Naive thymus-derived CD4-positive, alpha-beta T cell (primary cell): ENCODE data around the gene TMEM169. TPM values are rescaled to one million over a fixed set of nuclear protein-coding genes. Genes with fewer than 3 reads are reported as not detected.

Experiments used
- ATAC-seq: fragments of 150-1000 bp; cut with Tn5 transposase; 2 replicates; pipeline ENCODE4 v1.10.0; 2021; ENCODE audit warnings: mild to moderate bottlenecking, moderate library complexity
- CTCF ChIA-PET: fragments of 350-600 bp; sonication (Branson Sonifier 250); formaldehyde crosslinking; loops from one replicate; lab custom pipeline; 2021; ENCODE audit warnings: antibody characterized with exemption; lab: Charles Lee
- POLR2A ChIA-PET: fragments of 350-600 bp; sonication (Branson Sonifier 250); formaldehyde crosslinking; loops from one replicate; lab custom pipeline; 2021; ENCODE audit warnings: antibody characterized with exemption, inconsistent platforms; lab: Charles Lee
- DNase-seq, 9 donors: peaks; one replicate each; pipeline versions ENCODE4 v3.0.0 to v3.0.0-alpha.2; 2020 to 2022; ENCODE audit warnings: mixed read lengths in 1 of 9
- H3K27ac ChIP-seq: one replicate; pipeline ENCODE4 v1.7.0; 2013; ENCODE audit warnings: mild to moderate bottlenecking, low read depth, low read length, moderate library complexity
- H3K27me3 ChIP-seq, 2 donors: one replicate each; pipeline ENCODE4 v1.7.0; 2013; ENCODE audit warnings: low read length in 2 of 2, mild to moderate bottlenecking in 2 of 2, moderate library complexity in 2 of 2; ENCODE audit not compliant: control insufficient read depth in 2 of 2, insufficient read depth in 2 of 2
- H3K36me3 ChIP-seq, 3 experiments: 1 replicate in 2 of 3; 2 replicates in 1 of 3; pipeline ENCODE4 v1.7.0; 2013; ENCODE audit warnings: low read length in 3 of 3, mild to moderate bottlenecking in 3 of 3, moderate library complexity in 1 of 3; ENCODE audit not compliant: insufficient read depth in 3 of 3, control insufficient read depth in 2 of 3
- H3K4me1 ChIP-seq, 2 donors: one replicate each; pipeline ENCODE4 v1.7.0; 2013; ENCODE audit warnings: low read length in 2 of 2, mild to moderate bottlenecking in 2 of 2, moderate library complexity in 1 of 2; ENCODE audit not compliant: control insufficient read depth in 2 of 2, insufficient read depth in 2 of 2
- H3K4me3 ChIP-seq: 2 replicates; pipeline ENCODE4 v1.7.0; 2013; ENCODE audit warnings: mild to moderate bottlenecking, low read length
- H3K9me3 ChIP-seq, 3 experiments: 1 replicate in 2 of 3; 2 replicates in 1 of 3; pipeline ENCODE4 v1.7.0; 2013; ENCODE audit warnings: low read length in 3 of 3; ENCODE audit not compliant: control insufficient read depth in 2 of 3
- H3K27ac Mint-ChIP-seq, 9 donors: one replicate each; pipeline ENCODE4 v1.8.0; 2020 to 2022; ENCODE audit warnings: mixed read lengths in 9 of 9, mild to moderate bottlenecking in 8 of 9, moderate library complexity in 5 of 9, inconsistent platforms in 2 of 9
- H3K27me3 Mint-ChIP-seq, 5 donors: one replicate each; pipeline ENCODE4 v1.8.0; 2021 to 2022; ENCODE audit warnings: mixed read lengths in 5 of 5, mild to moderate bottlenecking in 1 of 5
- H3K36me3 Mint-ChIP-seq, 5 donors: one replicate each; pipeline ENCODE4 v1.8.0; 2020 to 2022; ENCODE audit warnings: mixed read lengths in 5 of 5, mild to moderate bottlenecking in 3 of 5, inconsistent platforms in 1 of 5
- H3K4me1 Mint-ChIP-seq, 7 donors: one replicate each; pipeline ENCODE4 v1.8.0; 2020 to 2022; ENCODE audit warnings: mixed read lengths in 7 of 7, mild to moderate bottlenecking in 3 of 7, inconsistent platforms in 1 of 7
- H3K4me3 Mint-ChIP-seq, 10 donors: one replicate each; pipeline ENCODE4 v1.8.0; 2020 to 2022; ENCODE audit warnings: mild to moderate bottlenecking in 10 of 10, mixed read lengths in 10 of 10, moderate library complexity in 6 of 10, inconsistent platforms in 2 of 10
- H3K9me3 Mint-ChIP-seq, 11 donors: one replicate each; pipeline ENCODE4 v1.8.0; 2020 to 2022; ENCODE audit warnings: mixed read lengths in 11 of 11, mild to moderate bottlenecking in 4 of 11, inconsistent platforms in 1 of 11, moderate library complexity in 1 of 11
- intact Hi-C, 2 donors: fragments of 100-400 bp; cut with micrococcal nuclease; formaldehyde crosslinking; loops; one replicate each; pipeline ENCODE4 v1.15.1; 2023
- polyA plus RNA-seq, 2 donors: library from polyadenylated mRNA; unstranded; fragments of 300-500 nt; fragmentation: Illumina TruSeq; gene quantifications; one replicate each; pipeline ENCODE4 v1.2.3, GENCODE V29; 2021
- total RNA-seq, 6 experiments: library from RNA in 5 of 6; stranded (reverse) in 5 of 6; gene quantifications; 1 replicate in 5 of 6; 2 replicates in 1 of 6; pipeline ENCODE4 v1.2.3 and lab custom pipeline; 2021 to 2026

TMEM169 gene
- total and polyA plus RNA-seq, 7 experiments from 2014 or later: 2.0 to 5.1 (median 3.7) TPM

- Mint-ChIP-seq H3K9me3 (peaks cover 0 to 5% (median 0%) of the 10 kb centered on the region in 11 donors), H3K27me3 (peaks cover 0 to 2% (median 0%) of the 10 kb centered on the region in 5 donors), H3K4me1 (peaks cover 55 to 100% (median 94%) of the 10 kb centered on the region in 7 donors), H3K36me3 (peaks cover 16 to 67% (median 61%) of the 10 kb centered on the region in 5 donors), H3K4me3 (peak overlapping the region in 5 of 10 donors; percentile 1 to 99 (median 26)), H3K27ac (peak overlapping the region; percentile 17 to 90 (median 67))
- no peaks in the 10 kb centered on the region for H3K27me3 ChIP-seq
- peaks cover 18 to 51% of the 10 kb centered on the region in 2 donors for H3K4me1 ChIP-seq
- no peaks in the 10 kb centered on the region for H3K9me3 ChIP-seq
- no peak for ATAC-seq
- ChIA-PET POLR2A (interaction anchor here (0.6 to 1.0 kb wide), 2 partner anchors 9 to 14 kb away, joined by 3 to 6 read pairs; partner anchors contain the start of gene XRCC5), CTCF (no interaction called here)
- no peak overlapping the region for H3K4me3 ChIP-seq
- no peak for DNase-seq
- H3K27ac ChIP-seq: peak overlapping the region; percentile 47
- intact Hi-C loops: no loop called here
- H3K36me3 ChIP-seq: peaks cover 41 to 71% (median 54%) of the 10 kb centered on the region in 3 experiments
Observed at GRCh38 chr2:216117561-216118340, 36.0 kb downstream of the TMEM169 start.

- Mint-ChIP-seq H3K4me3 (peak overlapping the region in 5 of 10 donors; percentile 14 to 99 (median 48)), H3K4me1 (peaks cover 55 to 97% (median 90%) of the 10 kb centered on the region in 7 donors), H3K9me3 (peaks cover 0 to 5% (median 0%) of the 10 kb centered on the region in 11 donors), H3K27me3 (peaks cover 0 to 2% (median 0%) of the 10 kb centered on the region in 5 donors), H3K27ac (peak overlapping the region in 7 of 9 donors; percentile 17 to 89 (median 42)), H3K36me3 (peaks cover 16 to 65% (median 60%) of the 10 kb centered on the region in 5 donors)
- Histone ChIP-seq H3K36me3 (peaks cover 44 to 71% (median 61%) of the 10 kb centered on the region in 3 experiments), H3K4me3 (no peak overlapping the region), H3K27me3 (no peaks in the 10 kb centered on the region), H3K4me1 (peaks cover 18 to 51% of the 10 kb centered on the region in 2 donors), H3K27ac (peak overlapping the region; percentile 47), H3K9me3 (no peaks in the 10 kb centered on the region)
- no peak for DNase-seq
- ATAC-seq: no peak
- intact Hi-C loops: no loop called here
- ChIA-PET CTCF (interaction anchor here (0.6 to 1.0 kb wide), 2 partner anchors 81 to 273 kb away, joined by 3 to 5 read pairs; no protein-coding TSS in a partner anchor), POLR2A (interaction anchor here (1.1 kb wide), 1 partner anchor 9 kb away, joined by 3 read pairs; the partner anchor contains the start of gene XRCC5)
Observed at GRCh38 chr2:216118474-216118873, 36.8 kb downstream of the TMEM169 start.

GRCh38 chr2:216119146-216119545 is 37.4 kb downstream of the TMEM169 start:
- Mint-ChIP-seq H3K4me1 (peaks cover 50 to 94% (median 88%) of the 10 kb centered on the region in 7 donors), H3K4me3 (peak overlapping the region in 8 of 10 donors; percentile 11 to 99 (median 42)), H3K36me3 (peaks cover 15 to 63% (median 58%) of the 10 kb centered on the region in 5 donors), H3K27me3 (peaks cover 0 to 2% (median 0%) of the 10 kb centered on the region in 5 donors), H3K27ac (peak overlapping the region in 8 of 9 donors; percentile 70 to 90 (median 86)), H3K9me3 (peaks cover 0 to 5% (median 0%) of the 10 kb centered on the region in 11 donors)
- intact Hi-C loops: loop anchor here in 1 of 2 donors (1.0 kb wide), 1 partner anchor 8 kb away; no protein-coding TSS in a partner anchor
- DNase-seq (no peak), ATAC-seq (no peak)
- peaks cover 16 to 46% of the 10 kb centered on the region in 2 donors for H3K4me1 ChIP-seq
- no peaks in the 10 kb centered on the region for H3K27me3 ChIP-seq
- H3K4me3 ChIP-seq: no peak overlapping the region
- H3K27ac ChIP-seq: peak overlapping the region; percentile 47
- H3K36me3 ChIP-seq: peaks cover 40 to 70% (median 57%) of the 10 kb centered on the region in 3 experiments
- ChIA-PET POLR2A (interaction anchor here (1.1 to 1.5 kb wide), 3 partner anchors 10 to 12 kb away, joined by 3 to 5 read pairs (median 5); partner anchors contain the start of gene XRCC5), CTCF (interaction anchor here (0.6 to 1.5 kb wide), 3 partner anchors 9 to 272 kb away, joined by 3 to 5 read pairs (median 5); no protein-coding TSS in a partner anchor)
- no peaks in the 10 kb centered on the region for H3K9me3 ChIP-seq

- Mint-ChIP-seq H3K27me3 (no peaks in the 10 kb centered on the region), H3K36me3 (peaks cover 17 to 65% (median 58%) of the 10 kb centered on the region in 5 donors), H3K4me3 (peak overlapping the region; percentile 6 to 99 (median 60)), H3K4me1 (peaks cover 48 to 94% (median 87%) of the 10 kb centered on the region in 7 donors), H3K9me3 (no peaks in the 10 kb centered on the region), H3K27ac (peak overlapping the region; percentile 70 to 90 (median 86))
- Histone ChIP-seq H3K36me3 (peaks cover 43 to 74% (median 62%) of the 10 kb centered on the region in 3 experiments), H3K4me1 (peaks cover 12 to 41% of the 10 kb centered on the region in 2 donors), H3K27me3 (no peaks in the 10 kb centered on the region), H3K9me3 (no peaks in the 10 kb centered on the region), H3K4me3 (no peak overlapping the region), H3K27ac (peak overlapping the region; percentile 47)
- POLR2A ChIA-PET: interaction anchor here (1.5 to 1.8 kb wide), 3 partner anchors 10 to 12 kb away, joined by 5 to 13 read pairs (median 5); partner anchors contain the start of gene XRCC5
- ATAC-seq (peak; percentile 75), DNase-seq (peak in 6 of 9 donors; percentile 19 to 64 (median 48))
- CTCF ChIA-PET: interaction anchor here (1.3 to 1.5 kb wide), 2 partner anchors 10 to 56 kb away, joined by 3 to 5 read pairs; no protein-coding TSS in a partner anchor
- intact Hi-C loops: loop anchor here (1.0 kb wide), 3 partner anchors 7 to 11 kb away; no protein-coding TSS in a partner anchor
Observed at GRCh38 chr2:216119986-216120385, 38.3 kb downstream of the TMEM169 start.

GRCh38 chr2:216121255-216121654 is 39.5 kb downstream of the TMEM169 start:
- no peak overlapping the region for H3K4me3 ChIP-seq
- Mint-ChIP-seq H3K4me3 (peak overlapping the region in 5 of 10 donors; percentile 17 to 99 (median 52)), H3K27ac (peak overlapping the region in 8 of 9 donors; percentile 60 to 86 (median 77)), H3K36me3 (peaks cover 17 to 74% (median 59%) of the 10 kb centered on the region in 5 donors), H3K9me3 (no peaks in the 10 kb centered on the region), H3K27me3 (no peaks in the 10 kb centered on the region), H3K4me1 (peaks cover 46 to 92% (median 76%) of the 10 kb centered on the region in 7 donors)
- no peak for DNase-seq
- H3K9me3 ChIP-seq: no peaks in the 10 kb centered on the region
- intact Hi-C loops: no loop called here
- peak overlapping the region; percentile 35 for H3K27ac ChIP-seq
- peaks cover 49 to 83% (median 65%) of the 10 kb centered on the region in 3 experiments for H3K36me3 ChIP-seq
- CTCF ChIA-PET: no interaction called here
- H3K27me3 ChIP-seq: no peaks in the 10 kb centered on the region
- POLR2A ChIA-PET: interaction anchor here (1.8 kb wide), 1 partner anchor 11 kb away, joined by 13 read pairs; the partner anchor contains the start of gene XRCC5
- ATAC-seq: no peak
- H3K4me1 ChIP-seq: peaks cover 6 to 37% of the 10 kb centered on the region in 2 donors

GRCh38 chr2:216126943-216127342 is 45.2 kb downstream of the TMEM169 start:
- peaks cover 0 to 7% of the 10 kb centered on the region in 2 donors for H3K4me1 ChIP-seq
- peaks cover 40 to 78% (median 67%) of the 10 kb centered on the region in 3 experiments for H3K36me3 ChIP-seq
- H3K27ac ChIP-seq: no peak overlapping the region
- POLR2A ChIA-PET: interaction anchor here (0.6 to 0.7 kb wide), 2 partner anchors 9 to 245 kb away, joined by 3 read pairs; partner anchors contain the start of gene MARCHF4
- ATAC-seq: no peak
- no peak overlapping the region for H3K4me3 ChIP-seq
- Mint-ChIP-seq H3K36me3 (peaks cover 15 to 71% (median 63%) of the 10 kb centered on the region in 5 donors), H3K4me3 (peak overlapping the region in 2 of 10 donors; percentile 11 to 18), H3K27me3 (no peaks in the 10 kb centered on the region), H3K27ac (peak overlapping the region in 4 of 9 donors; percentile 31 to 56 (median 47)), H3K4me1 (peaks cover 26 to 87% (median 70%) of the 10 kb centered on the region in 7 donors), H3K9me3 (no peaks in the 10 kb centered on the region)
- CTCF ChIA-PET: no interaction called here
- intact Hi-C loops: loop anchor here in 1 of 2 donors (1.0 to 5.0 kb wide), 2 partner anchors 8 to 35 kb away; no protein-coding TSS in a partner anchor
- no peak for DNase-seq
- no peaks in the 10 kb centered on the region for H3K9me3 ChIP-seq
- H3K27me3 ChIP-seq: no peaks in the 10 kb centered on the region
